Gastrocnemius medialis (tissue), 4 donors: ENCODE results near the gene AFF3. TPM values are rescaled to one million over a fixed set of nuclear protein-coding genes. Genes with fewer than 3 reads are reported as not detected.
"Not testable (repeated sequence)": the region's sequence is repeated elsewhere in the genome, so short reads cannot be mapped to it uniquely, and the experiment has no call there.

Experiments
- ATAC-seq, 2 donors: fragments of 150-250 bp; one replicate each; pipeline ENCODE4 v1.9.1; 2016
- DNase-seq, 2 donors: peaks; one replicate each; pipeline ENCODE4 v3.0.0-alpha.2; 2019
- H3K27ac ChIP-seq, 4 donors: fragments of 200-600 bp; sonication (generic); 1 replicate in 1 of 4; 2 replicates in 3 of 4; pipeline ENCODE4 v1.5.1; 2016 to 2018; ENCODE audit warnings: mild to moderate bottlenecking in 2 of 4, moderate library complexity in 1 of 4
- H3K27me3 ChIP-seq, 3 donors: fragments of 200-600 bp; sonication (generic) in 2 of 3; 1 replicate in 1 of 3; 2 replicates in 2 of 3; pipeline versions ENCODE4 v1.5.1 to v1.6.0; 2016 to 2019; ENCODE audit warnings: mild to moderate bottlenecking in 1 of 3, moderate library complexity in 1 of 3
- H3K36me3 ChIP-seq, 2 donors: fragments of 200-600 bp; sonication (generic) in 1 of 2; one replicate each; pipeline ENCODE4 v1.5.1; 2017 to 2018
- H3K4me1 ChIP-seq, 2 donors: fragments of 200-600 bp; sonication (generic) in 1 of 2; one replicate each; pipeline ENCODE4 v1.5.1; 2016 to 2017; ENCODE audit warnings: mild to moderate bottlenecking in 2 of 2
- H3K4me3 ChIP-seq, 4 donors: fragments of 200-600 bp; sonication (generic) in 3 of 4; 1 replicate in 1 of 4; 2 replicates in 3 of 4; pipeline ENCODE4 v1.5.1; 2016 to 2019; ENCODE audit warnings: mild to moderate bottlenecking in 2 of 4
- H3K9me3 ChIP-seq, 3 donors: fragments of 200-600 bp; sonication (generic) in 2 of 3; 1 replicate in 1 of 3; 2 replicates in 2 of 3; pipeline ENCODE4 v1.5.1; 2016 to 2019
- POLR2A ChIP-seq, 2 donors: fragments of 450-650 bp; IDR thresholded peaks; one replicate each; pipeline ENCODE4 v1.6.1; 2017; ENCODE audit warnings: antibody characterized with exemption in 2 of 2, mild to moderate bottlenecking in 2 of 2, moderate library complexity in 2 of 2
- in situ Hi-C, 4 donors: fragments of 200-750 bp; cut with MboI; loops; one replicate each; pipeline versions ENCODE4 v1.15.0 to v1.8.0; 2017; ENCODE audit warnings: low sequenced_read_pairs in 4 of 4
- intact Hi-C: fragments of 100-400 bp; cut with DNase I; formaldehyde crosslinking; loops from one replicate; pipeline ENCODE4 v1.15.1; 2023; ENCODE audit warnings: low total_unique reads
- total RNA-seq, 4 donors: library from RNA; depleted of rRNA; stranded (reverse); fragments of >200 nt; gene quantifications; one replicate each; pipeline versions ENCODE4 v1.1.0 to v1.2.3, GENCODE V29; 2016
- TF ChIP-seq, protein P1 (sequence below), 5 experiments: fragments of 450-650 bp in 3 of 5; fragments of 200-600 bp in 2 of 5; sonication (generic) in 2 of 5; IDR thresholded peaks in 4 of 5; conservative IDR thresholded peaks in 1 of 5; 1 replicate in 4 of 5; 2 replicates in 1 of 5; pipeline ENCODE4 v1.5.1; 2016 to 2019; ENCODE audit warnings: antibody characterized with exemption in 5 of 5, mild to moderate bottlenecking in 3 of 5, moderate library complexity in 3 of 5

The AFF3 gene
- total RNA-seq, 4 donors from 2014 or later = 0.22 to 0.55 (median 0.47) TPM

GRCh38 chr2:100174026-100174431 is 31.6 kb upstream of the AFF3 start:
- Histone ChIP-seq H3K4me1 (no peaks in the 10 kb centered on the region), H3K27ac (no peak overlapping the region), H3K27me3 (no peaks in the 10 kb centered on the region), H3K4me3 (no peak overlapping the region), H3K9me3 (no peaks in the 10 kb centered on the region), H3K36me3 (no peaks in the 10 kb centered on the region)
- in situ Hi-C loops (no loop called here), intact Hi-C loops (no loop called here)
- ATAC-seq = no peak
- DNase-seq = no peak
- TF ChIP-seq, protein P1, sequence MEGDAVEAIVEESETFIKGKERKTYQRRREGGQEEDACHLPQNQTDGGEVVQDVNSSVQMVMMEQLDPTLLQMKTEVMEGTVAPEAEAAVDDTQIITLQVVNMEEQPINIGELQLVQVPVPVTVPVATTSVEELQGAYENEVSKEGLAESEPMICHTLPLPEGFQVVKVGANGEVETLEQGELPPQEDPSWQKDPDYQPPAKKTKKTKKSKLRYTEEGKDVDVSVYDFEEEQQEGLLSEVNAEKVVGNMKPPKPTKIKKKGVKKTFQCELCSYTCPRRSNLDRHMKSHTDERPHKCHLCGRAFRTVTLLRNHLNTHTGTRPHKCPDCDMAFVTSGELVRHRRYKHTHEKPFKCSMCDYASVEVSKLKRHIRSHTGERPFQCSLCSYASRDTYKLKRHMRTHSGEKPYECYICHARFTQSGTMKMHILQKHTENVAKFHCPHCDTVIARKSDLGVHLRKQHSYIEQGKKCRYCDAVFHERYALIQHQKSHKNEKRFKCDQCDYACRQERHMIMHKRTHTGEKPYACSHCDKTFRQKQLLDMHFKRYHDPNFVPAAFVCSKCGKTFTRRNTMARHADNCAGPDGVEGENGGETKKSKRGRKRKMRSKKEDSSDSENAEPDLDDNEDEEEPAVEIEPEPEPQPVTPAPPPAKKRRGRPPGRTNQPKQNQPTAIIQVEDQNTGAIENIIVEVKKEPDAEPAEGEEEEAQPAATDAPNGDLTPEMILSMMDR (IDR thresholded peaks at IDR 0.05 in 4 of 5, conservative IDR thresholded peaks at IDR 0.05 in 1 of 5) = no peak
- TF ChIP-seq POLR2A (IDR thresholded peaks at IDR 0.05) = no peak

DNA sequence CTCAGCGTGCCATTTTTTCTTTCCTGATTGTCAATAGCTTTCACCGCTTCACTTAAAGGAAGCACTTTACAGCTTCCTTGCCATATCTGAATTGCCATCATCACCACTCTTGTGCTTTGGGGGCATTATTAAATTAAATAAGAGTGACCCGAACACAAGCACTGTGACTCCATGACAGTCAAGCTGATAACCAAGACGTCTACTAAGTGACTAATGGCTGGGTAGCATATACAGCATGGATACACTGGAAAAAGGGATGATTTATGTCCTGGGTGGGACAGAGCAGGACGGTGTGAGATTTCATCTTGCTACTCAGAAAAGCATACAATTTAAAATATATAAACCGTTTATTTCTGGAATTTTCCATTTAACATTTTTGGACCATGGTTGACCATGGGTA is 24.3 kb upstream of the AFF3 start:
- Histone ChIP-seq H3K4me3 (no peak overlapping the region), H3K36me3 (no peaks in the 10 kb centered on the region), H3K27ac (no peak overlapping the region), H3K9me3 (peaks cover 0 to 7% (median 0%) of the 10 kb centered on the region in 3 donors), H3K27me3 (no peaks in the 10 kb centered on the region), H3K4me1 (no peaks in the 10 kb centered on the region)
- DNase-seq = no peak
- intact Hi-C loops (no loop called here), in situ Hi-C loops (no loop called here)
- TF ChIP-seq POLR2A (IDR thresholded peaks at IDR 0.05) = no peak
- TF ChIP-seq, protein P1 (IDR thresholded peaks at IDR 0.05 in 4 of 5, conservative IDR thresholded peaks at IDR 0.05 in 1 of 5) = no peak
- ATAC-seq = no peak

DNA sequence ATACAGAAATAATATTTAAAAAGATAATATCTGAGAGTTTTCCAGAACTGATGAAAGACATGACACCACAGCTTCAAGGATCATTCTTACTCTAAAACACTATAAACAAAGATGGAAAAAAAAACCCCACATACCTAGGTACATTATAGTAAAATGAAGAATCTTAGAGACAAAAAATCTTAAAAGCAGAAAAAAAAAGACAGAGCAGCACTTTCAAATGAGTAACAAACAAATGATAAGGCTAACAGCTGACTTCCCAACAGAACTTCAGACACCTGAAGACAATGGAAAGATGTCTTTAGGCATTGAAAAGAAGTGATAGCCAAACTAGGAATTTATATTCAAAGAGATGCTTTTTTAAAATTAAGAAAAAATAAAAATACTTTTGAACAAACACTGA is 21.2 kb upstream of the AFF3 start:
- DNase-seq (no peak), ATAC-seq (no peak)
- Histone ChIP-seq H3K4me1 (no peaks in the 10 kb centered on the region), H3K27me3 (no peaks in the 10 kb centered on the region), H3K36me3 (no peaks in the 10 kb centered on the region), H3K4me3 (no peak overlapping the region), H3K9me3 (peaks cover 0 to 7% (median 0%) of the 10 kb centered on the region in 3 donors), H3K27ac (no peak overlapping the region)
- intact Hi-C loops (no loop called here), in situ Hi-C loops (no loop called here)
- TF ChIP-seq POLR2A (IDR thresholded peaks at IDR 0.05) = no peak
- TF ChIP-seq, protein P1 (IDR thresholded peaks at IDR 0.05 in 4 of 5, conservative IDR thresholded peaks at IDR 0.05 in 1 of 5) = no peak

DNA sequence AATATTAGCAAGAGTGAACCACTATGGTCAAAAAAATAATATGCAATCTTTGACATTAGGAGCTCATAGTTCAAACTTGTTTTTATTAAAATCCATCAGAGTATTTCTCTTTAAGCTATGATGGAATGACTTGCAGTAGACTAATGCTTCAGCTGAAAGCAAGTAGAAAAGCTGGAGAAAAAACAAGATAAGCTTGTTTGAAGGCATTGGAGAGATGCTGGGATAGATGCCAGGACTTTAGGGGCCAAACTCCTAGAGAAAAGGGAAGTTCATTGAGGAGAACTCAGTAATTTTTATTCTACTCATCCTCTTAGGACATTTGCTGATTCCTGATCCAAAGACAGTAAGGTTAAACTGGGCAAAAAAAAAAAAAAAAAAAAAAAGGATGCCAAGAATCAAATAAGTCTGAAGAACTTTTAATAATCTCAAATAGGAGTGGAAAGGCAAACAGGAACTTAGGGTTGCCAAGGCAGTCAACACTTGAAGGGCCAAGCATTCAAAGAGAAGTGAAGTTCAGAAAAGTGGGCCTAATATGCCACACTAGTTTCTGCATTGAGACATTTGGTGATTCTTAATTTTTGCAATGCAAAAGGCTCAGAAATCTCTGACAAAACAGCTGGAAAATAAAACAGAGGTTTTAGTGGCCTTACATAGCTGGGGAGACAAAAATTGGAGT is 19.7 kb upstream of the AFF3 start:
- intact Hi-C loops = no loop called here
- TF ChIP-seq, protein P1 (IDR thresholded peaks at IDR 0.05 in 4 of 5, conservative IDR thresholded peaks at IDR 0.05 in 1 of 5) = no peak
- TF ChIP-seq POLR2A (IDR thresholded peaks at IDR 0.05) = no peak
- no peak overlapping the region for H3K27ac ChIP-seq
- peaks cover 0 to 7% (median 0%) of the 10 kb centered on the region in 3 donors for H3K9me3 ChIP-seq
- H3K4me1 ChIP-seq = no peaks in the 10 kb centered on the region
- no peak overlapping the region for H3K4me3 ChIP-seq
- ATAC-seq (no peak), DNase-seq (no peak)
- H3K27me3 ChIP-seq = no peaks in the 10 kb centered on the region
- in situ Hi-C loops = no loop called here
- no peaks in the 10 kb centered on the region for H3K36me3 ChIP-seq

DNA sequence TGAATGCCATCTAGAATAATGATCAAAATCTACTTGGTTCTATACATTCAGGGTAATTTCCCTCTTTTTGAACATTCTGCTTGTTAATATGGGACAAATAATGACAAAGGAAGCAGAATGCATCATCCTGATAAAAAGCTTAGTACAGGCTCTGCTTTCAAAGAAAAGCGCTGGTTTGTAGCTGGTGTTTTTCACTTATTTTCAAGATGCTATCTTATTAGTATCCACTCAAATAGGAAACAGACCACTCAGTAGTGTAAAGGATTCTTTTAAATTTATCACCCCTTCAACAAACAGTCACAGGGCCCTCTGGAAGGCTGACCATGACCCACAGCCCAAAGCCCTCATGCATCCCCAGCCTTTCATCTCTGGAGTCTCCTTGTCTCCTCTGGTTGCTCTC is 18.0 kb upstream of the AFF3 start:
- intact Hi-C loops = no loop called here
- H3K9me3 ChIP-seq = peaks cover 0 to 7% (median 0%) of the 10 kb centered on the region in 3 donors
- H3K27me3 ChIP-seq = no peaks in the 10 kb centered on the region
- in situ Hi-C loops = no loop called here
- no peaks in the 10 kb centered on the region for H3K4me1 ChIP-seq
- TF ChIP-seq, protein P1 (IDR thresholded peaks at IDR 0.05 in 4 of 5, conservative IDR thresholded peaks at IDR 0.05 in 1 of 5) = no peak
- no peak for TF ChIP-seq POLR2A (IDR thresholded peaks at IDR 0.05)
- no peak overlapping the region for H3K4me3 ChIP-seq
- no peaks in the 10 kb centered on the region for H3K36me3 ChIP-seq
- H3K27ac ChIP-seq = no peak overlapping the region
- ATAC-seq = no peak
- DNase-seq = no peak

DNA sequence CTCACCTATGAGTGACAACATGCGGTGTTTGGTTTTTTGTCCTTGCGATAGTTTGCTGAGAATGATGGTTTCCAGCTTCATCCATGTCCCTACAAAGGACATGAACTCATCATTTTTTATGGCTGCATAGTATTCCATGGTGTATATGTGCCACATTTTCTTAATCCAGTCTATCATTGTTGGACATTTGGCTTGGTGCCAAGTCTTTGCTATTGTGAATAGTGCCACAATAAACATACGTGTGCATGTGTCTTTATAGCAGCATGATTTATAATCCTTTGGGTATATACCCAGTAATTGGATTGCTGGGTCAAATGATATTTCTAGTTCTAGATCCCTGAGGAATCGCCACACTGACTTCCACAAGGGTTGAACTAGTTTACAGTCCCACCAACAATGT is 9.4 kb upstream of the AFF3 start:
- H3K36me3 ChIP-seq, H3K4me1 ChIP-seq, in situ Hi-C loops, H3K27ac ChIP-seq, H3K4me3 ChIP-seq, ATAC-seq, H3K27me3 ChIP-seq, H3K9me3 ChIP-seq, DNase-seq, intact Hi-C loops: not testable (repeated sequence)
